ENCODE measurements around the gene ECSCR. TPM values are rescaled to one million over a fixed set of nuclear protein-coding genes. Genes with fewer than 3 reads are reported as not detected.

Gene ECSCR
- total RNA-seq, 1 experiment from 2014 or later, result not detected

DNA sequence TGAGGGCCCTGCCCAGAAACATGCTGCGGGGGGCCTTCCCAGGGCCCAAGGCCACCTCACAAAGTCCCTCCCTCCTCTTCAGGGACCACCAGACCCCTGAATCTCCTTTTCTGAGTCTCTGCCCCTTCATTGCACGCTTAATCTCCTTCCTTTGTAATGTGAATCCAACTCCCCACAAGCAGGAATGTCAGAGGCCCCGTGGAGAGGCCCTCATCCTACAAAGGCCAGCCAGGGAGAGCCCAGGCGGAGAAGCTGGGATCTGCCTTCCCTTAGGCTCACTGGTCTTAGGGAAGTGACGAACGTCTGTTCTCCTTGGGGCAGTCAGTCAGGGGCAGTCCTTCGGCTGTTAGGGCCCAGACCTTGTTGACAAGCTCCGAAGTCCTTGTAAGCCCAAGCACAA is 10.6 kb upstream of the ECSCR start:
- Histone ChIP-seq H3K9me3 (ENCODE audit: control insufficient read depth, insufficient read depth, low read depth, low read length) (no peaks in the 10 kb centered on the region), H3K27me3 (ENCODE audit: control insufficient read depth, insufficient read depth, low read length) (no peaks in the 10 kb centered on the region), H3K4me3 (ENCODE audit: low read depth in 2 of 2, low read length in 2 of 2) (no peak overlapping the region), H3K36me3 (ENCODE audit: control insufficient read depth, insufficient read depth, low read length) (no peaks in the 10 kb centered on the region), H3K27ac (ENCODE audit: low read length) (no peak overlapping the region), H3K4me1 (ENCODE audit: control insufficient read depth, insufficient read depth, low read length) (no peaks in the 10 kb centered on the region)
- no TSS peak for BruUV-seq (replicated peaks)
- ChIA-PET POLR2A (no interaction called here), CTCF (no interaction called here)
- ATAC-seq (no peak), DNase-seq (ENCODE audit: low read depth, low spot score) (no peak)
- intact Hi-C loops (cut with micrococcal nuclease; ENCODE audit: unreplicated experiment) (no loop called here), in situ Hi-C loops (cut with HindIII; ENCODE audit: low pct_unique_long_range_greater_than_20kb, low sequenced_read_pairs) (no loop called here)
- TF ChIP-seq, protein P1, sequence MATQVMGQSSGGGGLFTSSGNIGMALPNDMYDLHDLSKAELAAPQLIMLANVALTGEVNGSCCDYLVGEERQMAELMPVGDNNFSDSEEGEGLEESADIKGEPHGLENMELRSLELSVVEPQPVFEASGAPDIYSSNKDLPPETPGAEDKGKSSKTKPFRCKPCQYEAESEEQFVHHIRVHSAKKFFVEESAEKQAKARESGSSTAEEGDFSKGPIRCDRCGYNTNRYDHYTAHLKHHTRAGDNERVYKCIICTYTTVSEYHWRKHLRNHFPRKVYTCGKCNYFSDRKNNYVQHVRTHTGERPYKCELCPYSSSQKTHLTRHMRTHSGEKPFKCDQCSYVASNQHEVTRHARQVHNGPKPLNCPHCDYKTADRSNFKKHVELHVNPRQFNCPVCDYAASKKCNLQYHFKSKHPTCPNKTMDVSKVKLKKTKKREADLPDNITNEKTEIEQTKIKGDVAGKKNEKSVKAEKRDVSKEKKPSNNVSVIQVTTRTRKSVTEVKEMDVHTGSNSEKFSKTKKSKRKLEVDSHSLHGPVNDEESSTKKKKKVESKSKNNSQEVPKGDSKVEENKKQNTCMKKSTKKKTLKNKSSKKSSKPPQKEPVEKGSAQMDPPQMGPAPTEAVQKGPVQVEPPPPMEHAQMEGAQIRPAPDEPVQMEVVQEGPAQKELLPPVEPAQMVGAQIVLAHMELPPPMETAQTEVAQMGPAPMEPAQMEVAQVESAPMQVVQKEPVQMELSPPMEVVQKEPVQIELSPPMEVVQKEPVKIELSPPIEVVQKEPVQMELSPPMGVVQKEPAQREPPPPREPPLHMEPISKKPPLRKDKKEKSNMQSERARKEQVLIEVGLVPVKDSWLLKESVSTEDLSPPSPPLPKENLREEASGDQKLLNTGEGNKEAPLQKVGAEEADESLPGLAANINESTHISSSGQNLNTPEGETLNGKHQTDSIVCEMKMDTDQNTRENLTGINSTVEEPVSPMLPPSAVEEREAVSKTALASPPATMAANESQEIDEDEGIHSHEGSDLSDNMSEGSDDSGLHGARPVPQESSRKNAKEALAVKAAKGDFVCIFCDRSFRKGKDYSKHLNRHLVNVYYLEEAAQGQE (IDR thresholded peaks at IDR 0.05; ENCODE audit: insufficient read depth in 1 of 2, low read depth in 2 of 2, low read length in 1 of 2), result no peak
- TF ChIP-seq TCF7L2 (IDR thresholded peaks at IDR 0.05; ENCODE audit: low read depth, low read length), result no peak
- no peak for TF ChIP-seq POLR2AphosphoS5 (IDR thresholded peaks at IDR 0.05; ENCODE audit: low read depth, low read length)
- TF ChIP-seq, protein P2, sequence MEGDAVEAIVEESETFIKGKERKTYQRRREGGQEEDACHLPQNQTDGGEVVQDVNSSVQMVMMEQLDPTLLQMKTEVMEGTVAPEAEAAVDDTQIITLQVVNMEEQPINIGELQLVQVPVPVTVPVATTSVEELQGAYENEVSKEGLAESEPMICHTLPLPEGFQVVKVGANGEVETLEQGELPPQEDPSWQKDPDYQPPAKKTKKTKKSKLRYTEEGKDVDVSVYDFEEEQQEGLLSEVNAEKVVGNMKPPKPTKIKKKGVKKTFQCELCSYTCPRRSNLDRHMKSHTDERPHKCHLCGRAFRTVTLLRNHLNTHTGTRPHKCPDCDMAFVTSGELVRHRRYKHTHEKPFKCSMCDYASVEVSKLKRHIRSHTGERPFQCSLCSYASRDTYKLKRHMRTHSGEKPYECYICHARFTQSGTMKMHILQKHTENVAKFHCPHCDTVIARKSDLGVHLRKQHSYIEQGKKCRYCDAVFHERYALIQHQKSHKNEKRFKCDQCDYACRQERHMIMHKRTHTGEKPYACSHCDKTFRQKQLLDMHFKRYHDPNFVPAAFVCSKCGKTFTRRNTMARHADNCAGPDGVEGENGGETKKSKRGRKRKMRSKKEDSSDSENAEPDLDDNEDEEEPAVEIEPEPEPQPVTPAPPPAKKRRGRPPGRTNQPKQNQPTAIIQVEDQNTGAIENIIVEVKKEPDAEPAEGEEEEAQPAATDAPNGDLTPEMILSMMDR (IDR thresholded peaks at IDR 0.05), result no peak
- TF ChIP-seq SIN3A (IDR thresholded peaks at IDR 0.05; ENCODE audit: borderline replicate concordance, insufficient read depth, low read depth, low read length), result no peak

DNA sequence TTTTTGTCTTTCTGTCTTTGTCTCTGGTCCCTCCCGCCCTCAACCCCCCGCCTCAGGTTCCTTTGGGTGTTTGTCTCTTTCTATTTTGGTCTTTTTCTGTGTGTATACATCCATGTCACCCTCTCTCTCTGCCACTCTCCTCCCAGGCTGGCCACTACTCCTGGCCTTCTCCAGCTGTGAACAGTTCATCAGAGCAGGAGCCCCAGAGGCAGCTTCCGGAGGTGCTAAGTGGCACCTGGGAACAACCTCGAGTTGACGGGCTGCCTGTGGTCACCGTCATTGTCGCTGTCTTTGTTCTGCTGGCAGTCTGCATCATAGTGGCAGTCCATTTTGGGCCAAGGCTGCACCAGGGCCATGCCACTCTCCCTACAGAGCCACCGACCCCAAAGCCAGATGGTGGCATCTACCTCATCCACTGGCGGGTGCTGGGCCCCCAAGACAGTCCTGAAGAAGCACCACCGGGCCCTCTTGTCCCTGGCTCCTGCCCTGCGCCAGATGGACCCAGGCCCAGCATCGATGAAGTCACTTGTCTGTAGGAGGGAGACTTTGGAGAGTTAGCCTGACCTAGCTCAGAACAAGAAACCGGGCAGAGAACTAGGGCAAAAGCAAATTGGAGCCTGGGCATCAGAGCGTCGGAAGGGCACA is 10.0 kb upstream of the ECSCR start:
- no peak for ATAC-seq
- intact Hi-C loops (cut with micrococcal nuclease; ENCODE audit: unreplicated experiment) (no loop called here), in situ Hi-C loops (cut with HindIII; ENCODE audit: low pct_unique_long_range_greater_than_20kb, low sequenced_read_pairs) (no loop called here)
- POLR2A ChIA-PET, result no interaction called here
- no peak for DNase-seq (ENCODE audit: low read depth, low spot score)
- Histone ChIP-seq H3K27me3 (ENCODE audit: control insufficient read depth, insufficient read depth, low read length) (no peaks in the 10 kb centered on the region), H3K36me3 (ENCODE audit: control insufficient read depth, insufficient read depth, low read length) (no peaks in the 10 kb centered on the region), H3K4me3 (ENCODE audit: low read depth in 2 of 2, low read length in 2 of 2) (no peak overlapping the region), H3K4me1 (ENCODE audit: control insufficient read depth, insufficient read depth, low read length) (no peaks in the 10 kb centered on the region), H3K27ac (ENCODE audit: low read length) (no peak overlapping the region), H3K9me3 (ENCODE audit: control insufficient read depth, insufficient read depth, low read depth, low read length) (no peaks in the 10 kb centered on the region)
- CTCF ChIA-PET, result no interaction called here
- BruUV-seq (replicated peaks), result no TSS peak
- TF ChIP-seq POLR2AphosphoS5 (IDR thresholded peaks at IDR 0.05; ENCODE audit: low read depth, low read length) (no peak), TCF7L2 (IDR thresholded peaks at IDR 0.05; ENCODE audit: low read depth, low read length) (no peak), SIN3A (IDR thresholded peaks at IDR 0.05; ENCODE audit: borderline replicate concordance, insufficient read depth, low read depth, low read length) (no peak)
- TF ChIP-seq, protein P1 (IDR thresholded peaks at IDR 0.05; ENCODE audit: insufficient read depth in 1 of 2, low read depth in 2 of 2, low read length in 1 of 2), result no peak
- TF ChIP-seq, protein P2 (IDR thresholded peaks at IDR 0.05), result no peak
